Endothelial cell of umbilical vein (primary cell): ENCODE measurements around the gene HOXC11. TPM values are rescaled to one million over a fixed set of nuclear protein-coding genes. Genes with fewer than 3 reads are reported as not detected.

Experiments used
- BruUV-seq: library from RNA; stranded (reverse); fragments of 400-500 nt; replicated peaks from 2 replicates; lab custom pipeline; 2021; lab: Mats Ljungman, UMichigan
- CTCF ChIA-PET: fragments of 300-600, 350-600 bp; sonication (Branson Sonifier 250); formaldehyde crosslinking; loops from one replicate; lab custom pipeline; 2021; ENCODE audit warnings: antibody characterized with exemption, inconsistent platforms; lab: Charles Lee
- POLR2A ChIA-PET: fragments of 300-600, 350-600 bp; sonication (Branson Sonifier 250); formaldehyde crosslinking; loops from one replicate; lab custom pipeline; 2021; ENCODE audit warnings: antibody characterized with exemption, inconsistent platforms; lab: Charles Lee
- DNase-seq: peaks from one replicate; pipeline ENCODE4 v3.0.0-alpha.2; 2011; ENCODE audit warnings: low read depth, low spot score
- FAIRE-seq: peaks from 2 replicates; lab custom pipeline; 2011; peaks lifted over from hg19 to GRCh38; lab: Jason Lieb, UNC
- H2AFZ ChIP-seq: 2 replicates; pipeline ENCODE4 v1.6.0; 2012; ENCODE audit warnings: low read depth, low read length, control low read depth, inconsistent platforms
- H3K27ac ChIP-seq: 2 replicates; pipeline ENCODE4 v1.5.1; 2011; ENCODE audit warnings: low read depth, mild to moderate bottlenecking, control low read depth, low read length, moderate library complexity; ENCODE audit not compliant: insufficient read depth
- H3K27me3 ChIP-seq, 2 experiments: 2 replicates each; pipeline versions ENCODE4 v1.6.0 to v1.6.1; 2011; ENCODE audit warnings: low read length in 2 of 2, mixed read lengths in 1 of 2; ENCODE audit not compliant: control insufficient read depth in 2 of 2, insufficient read depth in 2 of 2
- H3K36me3 ChIP-seq, 2 experiments: 2 replicates in 1 of 2; 3 replicates in 1 of 2; pipeline ENCODE4 v1.5.1; 2011; ENCODE audit warnings: low read length in 2 of 2, mild to moderate bottlenecking in 1 of 2, moderate library complexity in 1 of 2; ENCODE audit not compliant: control insufficient read depth in 2 of 2, insufficient read depth in 2 of 2; ENCODE audit errors: extremely low read depth in 1 of 2
- H3K4me1 ChIP-seq: 3 replicates; pipeline ENCODE4 v1.5.1; 2011; ENCODE audit warnings: mild to moderate bottlenecking, low read length; ENCODE audit not compliant: control insufficient read depth, insufficient read depth; ENCODE audit errors: extremely low read depth
- H3K4me2 ChIP-seq: 2 replicates; pipeline ENCODE4 v1.6.1; 2011; ENCODE audit warnings: low read length, control low read depth, mixed read lengths; ENCODE audit not compliant: insufficient read depth
- H3K4me3 ChIP-seq, 3 experiments: fragments of 200-600 bp in 1 of 3; sonication (generic), shearing (Covaris generic) in 1 of 3; replicated peaks in 1 of 3; 2 replicates each; pipeline ENCODE4 v1.5.1; 2011 to 2016; ENCODE audit warnings: control low read depth in 3 of 3, low read length in 3 of 3, mild to moderate bottlenecking in 2 of 3, inconsistent platforms in 1 of 3, low read depth in 1 of 3, moderate library complexity in 1 of 3; ENCODE audit not compliant: insufficient read depth in 1 of 3
- H3K79me2 ChIP-seq: 2 replicates; pipeline ENCODE4 v1.6.0; 2012; ENCODE audit warnings: low read length, inconsistent platforms; ENCODE audit not compliant: control insufficient read depth, insufficient read depth
- H3K9ac ChIP-seq: replicated peaks from 2 replicates; pipeline ENCODE3; 2011; ENCODE audit warnings: low read length, control low read depth; ENCODE audit not compliant: insufficient read depth; ENCODE audit errors: extremely low read depth
- H3K9me1 ChIP-seq: replicated peaks from 3 replicates; pipeline ENCODE4 v1.6.0; 2011; ENCODE audit warnings: mild to moderate bottlenecking, low read length; ENCODE audit not compliant: control insufficient read depth, insufficient read depth; ENCODE audit errors: extremely low read depth
- H3K9me3 ChIP-seq: replicated peaks from 2 replicates; pipeline ENCODE4 v1.5.1; 2012; ENCODE audit warnings: low read length, inconsistent platforms; ENCODE audit not compliant: control insufficient read depth, insufficient read depth
- H4K20me1 ChIP-seq: replicated peaks from 2 replicates; pipeline ENCODE3; 2011; ENCODE audit warnings: mild to moderate bottlenecking, low read length; ENCODE audit not compliant: control insufficient read depth, insufficient read depth; ENCODE audit errors: extremely low read depth
- EZH2 ChIP-seq: IDR thresholded peaks from 2 replicates; pipeline ENCODE4 v1.6.1; 2012; ENCODE audit warnings: borderline replicate concordance, low read depth, mild to moderate bottlenecking, moderate library complexity, low read length, inconsistent platforms; ENCODE audit not compliant: severe bottlenecking
- FOS ChIP-seq: IDR thresholded peaks from 2 replicates; pipeline ENCODE4 v1.6.1; 2011; ENCODE audit warnings: mild to moderate bottlenecking, low read length, moderate library complexity, borderline replicate concordance; ENCODE audit not compliant: insufficient read depth
- GATA2 ChIP-seq: IDR thresholded peaks from 2 replicates; pipeline ENCODE4 v1.7.0; 2011; ENCODE audit warnings: low read depth, mild to moderate bottlenecking, moderate library complexity, mixed read lengths, low read length; ENCODE audit not compliant: insufficient read length, insufficient read depth
- JUN ChIP-seq: IDR thresholded peaks from 2 replicates; pipeline ENCODE4 v1.6.1; 2011; ENCODE audit warnings: borderline replicate concordance, low read depth; ENCODE audit not compliant: insufficient read length, insufficient read depth
- MYC ChIP-seq: IDR thresholded peaks from one replicate; pipeline ENCODE4 v1.6.1; 2011; ENCODE audit warnings: mild to moderate bottlenecking, low read depth, low read length
- POLR2A ChIP-seq: IDR thresholded peaks from 2 replicates; pipeline ENCODE4 v1.6.1; 2012; ENCODE audit warnings: low read depth, mild to moderate bottlenecking, control low read depth, low read length
- POLR2AphosphoS5 ChIP-seq: IDR thresholded peaks from 2 replicates; pipeline ENCODE4 v1.6.1; 2012; ENCODE audit warnings: low read depth, mild to moderate bottlenecking, control low read depth, low read length, moderate library complexity; ENCODE audit not compliant: insufficient read depth
- dilution Hi-C: fragments of 300-500 bp; cut with MboI; formaldehyde crosslinking; loops from one replicate; pipeline ENCODE4 v1.15.0; 2019; ENCODE audit warnings: low sequenced_read_pairs; ENCODE audit not compliant: extremely low pct_ligation_motif_present
- intact Hi-C: fragments of 100-400 bp; cut with micrococcal nuclease; formaldehyde crosslinking; loops from one replicate; pipeline ENCODE4 v1.10.0; 2022
- polyA plus RNA-seq, 4 experiments: library from polyadenylated mRNA; depleted of rRNA in 3 of 4; stranded (reverse) in 3 of 4; unstranded in 1 of 4; fragments of >200 nt; gene quantifications; 2 replicates each; pipeline versions ENCODE4 v1.2.1 to v1.2.3, GENCODE V29; 2011 to 2012; ENCODE audit warnings: missing spikeins in 1 of 4
- total RNA-seq: library from RNA; stranded (reverse); gene quantifications from 2 replicates; pipeline ENCODE4 v1.2.3, GENCODE V29; 2021
- TF ChIP-seq, protein P1 (sequence below): IDR thresholded peaks from 2 replicates; pipeline ENCODE4 v1.6.1; 2011; ENCODE audit not compliant: insufficient read depth, insufficient read length
- TF ChIP-seq, protein P2 (sequence below), 2 donors: IDR thresholded peaks; 1 replicate in 1 of 2; 2 replicates in 1 of 2; pipeline ENCODE4 v1.5.1; 2011; ENCODE audit warnings: low read length in 2 of 2, mild to moderate bottlenecking in 2 of 2, moderate library complexity in 2 of 2, control low read depth in 1 of 2, inconsistent platforms in 1 of 2, low read depth in 1 of 2; ENCODE audit not compliant: insufficient read depth in 1 of 2; ENCODE audit errors: extremely low read depth in 1 of 2

The HOXC11 gene
- total and polyA plus RNA-seq, 2 donors (not counting 3 experiments of a cell fraction or from before 2014, with no cell fraction given), result not detected

DNA sequence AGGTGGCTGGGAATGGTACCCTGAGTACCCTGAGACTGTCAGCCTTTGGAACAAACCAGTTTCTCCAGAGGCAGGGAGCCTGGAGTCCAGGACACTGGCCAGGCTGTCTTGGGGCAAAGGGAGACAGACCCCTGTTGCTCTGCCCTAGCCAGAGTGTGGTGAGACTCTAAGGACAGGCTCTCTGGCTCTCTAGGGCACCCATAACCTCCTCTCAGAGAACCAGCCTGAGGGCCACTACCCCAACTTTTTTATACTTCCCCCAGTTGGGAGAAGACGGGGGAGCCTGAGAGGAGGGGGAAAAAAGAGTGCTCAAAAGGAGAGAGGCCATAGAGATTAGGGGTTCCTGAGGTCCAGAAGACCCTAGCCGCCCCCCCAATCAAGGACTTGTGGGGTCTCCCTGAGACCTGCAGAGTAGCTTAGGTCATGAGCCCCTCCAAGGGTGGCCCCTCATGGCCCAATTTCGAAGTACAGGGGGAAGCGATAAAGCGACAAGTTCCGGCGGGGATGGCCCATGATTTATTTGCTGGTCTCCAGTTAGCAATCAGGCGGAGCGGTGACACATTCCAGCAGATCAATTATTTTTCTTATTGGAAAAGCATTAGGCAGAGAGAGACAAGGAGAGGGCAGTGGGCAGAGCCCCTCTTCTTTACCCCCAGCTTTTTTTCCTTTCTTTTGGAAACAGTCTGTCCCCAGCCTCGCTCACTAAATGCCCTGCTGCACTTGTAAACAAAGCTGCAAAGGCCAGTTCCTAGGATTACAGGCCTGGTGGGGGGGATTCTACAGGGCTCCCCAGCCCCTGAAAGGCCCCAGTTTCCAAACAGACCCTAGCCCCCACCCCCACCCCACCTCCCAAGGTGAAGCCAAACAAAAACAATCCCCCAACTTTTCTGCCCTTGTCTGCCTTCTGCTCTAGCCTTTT lies 37.4 kb downstream of the HOXC11 start:
- H3K27ac ChIP-seq, result no peak overlapping the region
- H4K20me1 ChIP-seq, result no peaks in the 10 kb centered on the region
- ChIA-PET CTCF (interaction anchor here (17.0 kb wide), 1 partner anchor 186 kb away, joined by 616 read pairs; the partner anchor contains the start of gene SMUG1), POLR2A (no interaction called here)
- TF ChIP-seq MYC (no peak), POLR2A (no peak), GATA2 (no peak), JUN (no peak), FOS (no peak), POLR2AphosphoS5 (no peak), EZH2 (no peak)
- TF ChIP-seq, protein P1, sequence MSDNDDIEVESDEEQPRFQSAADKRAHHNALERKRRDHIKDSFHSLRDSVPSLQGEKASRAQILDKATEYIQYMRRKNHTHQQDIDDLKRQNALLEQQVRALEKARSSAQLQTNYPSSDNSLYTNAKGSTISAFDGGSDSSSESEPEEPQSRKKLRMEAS, result no peak
- TF ChIP-seq, protein P2, sequence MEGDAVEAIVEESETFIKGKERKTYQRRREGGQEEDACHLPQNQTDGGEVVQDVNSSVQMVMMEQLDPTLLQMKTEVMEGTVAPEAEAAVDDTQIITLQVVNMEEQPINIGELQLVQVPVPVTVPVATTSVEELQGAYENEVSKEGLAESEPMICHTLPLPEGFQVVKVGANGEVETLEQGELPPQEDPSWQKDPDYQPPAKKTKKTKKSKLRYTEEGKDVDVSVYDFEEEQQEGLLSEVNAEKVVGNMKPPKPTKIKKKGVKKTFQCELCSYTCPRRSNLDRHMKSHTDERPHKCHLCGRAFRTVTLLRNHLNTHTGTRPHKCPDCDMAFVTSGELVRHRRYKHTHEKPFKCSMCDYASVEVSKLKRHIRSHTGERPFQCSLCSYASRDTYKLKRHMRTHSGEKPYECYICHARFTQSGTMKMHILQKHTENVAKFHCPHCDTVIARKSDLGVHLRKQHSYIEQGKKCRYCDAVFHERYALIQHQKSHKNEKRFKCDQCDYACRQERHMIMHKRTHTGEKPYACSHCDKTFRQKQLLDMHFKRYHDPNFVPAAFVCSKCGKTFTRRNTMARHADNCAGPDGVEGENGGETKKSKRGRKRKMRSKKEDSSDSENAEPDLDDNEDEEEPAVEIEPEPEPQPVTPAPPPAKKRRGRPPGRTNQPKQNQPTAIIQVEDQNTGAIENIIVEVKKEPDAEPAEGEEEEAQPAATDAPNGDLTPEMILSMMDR (IDR thresholded peaks at IDR 0.05; ENCODE audit: extremely low read depth in 1 of 2, insufficient read depth in 1 of 2, low read depth in 1 of 2, low read length in 2 of 2), result no peak
- no peaks in the 10 kb centered on the region for H3K9me1 ChIP-seq
- no peak overlapping the region for H3K4me3 ChIP-seq
- H3K79me2 ChIP-seq, result no peaks in the 10 kb centered on the region
- intact Hi-C loops (no loop called here), dilution Hi-C loops (no loop called here)
- no peak overlapping the region for H3K4me2 ChIP-seq
- no TSS peak for BruUV-seq
- no peak overlapping the region for H3K9ac ChIP-seq
- no peaks in the 10 kb centered on the region for H3K9me3 ChIP-seq
- H3K27me3 ChIP-seq, result peaks cover 82 to 90% of the 10 kb centered on the region in 2 experiments
- H3K4me1 ChIP-seq, result no peaks in the 10 kb centered on the region
- FAIRE-seq (no peak), DNase-seq (no peak)
- no peaks in the 10 kb centered on the region for H3K36me3 ChIP-seq
- no peak overlapping the region for H2AFZ ChIP-seq
